LHCN-M2 (cell line): ENCODE results near the gene CCDC73. TPM values are rescaled to one million over a fixed set of nuclear protein-coding genes. Genes with fewer than 3 reads are reported as not detected.

ENCODE experiments used
- total RNA-seq: library from RNA; depleted of rRNA; stranded (reverse); fragments of >200 nt; gene quantifications from 2 replicates; pipeline ENCODE4 v1.2.3, GENCODE V29; 2014; rRNA removed

The CCDC73 gene
- total RNA-seq, 1 experiment from 2014 or later = not detected

Other genes with a start within 250 kb of the CCDC73 start
- gene EIF3M, start 210.8 kb downstream of the CCDC73 start, total RNA-seq = 616 and 708 TPM in 2 replicates
- 1.3 TPM in 2 replicates for gene PRRG4, start 35.3 kb upstream of the CCDC73 start, total RNA-seq
- 24.3 and 30.2 TPM in 2 replicates for gene QSER1, start 98.1 kb upstream of the CCDC73 start, total RNA-seq
- gene DEPDC7, start 221.2 kb upstream of the CCDC73 start, total RNA-seq = 49.0 and 53.8 TPM in 2 replicates
- gene TCP11L1, start 244.9 kb upstream of the CCDC73 start, total RNA-seq = 32.6 and 37.5 TPM in 2 replicates